ENCODE results near the gene SLCO3A1.

Gene SLCO3A1

GRCh38 chr15:92143765-92144164 is 290.3 kb downstream of the SLCO3A1 start:
- no peak for DNase-seq

- DNase-seq, result no peak
Measured at GRCh38 chr15:92146511-92147150, 293.1 kb downstream of the SLCO3A1 start.

- DNase-seq, result no peak
Measured at GRCh38 chr15:92149029-92149428, 295.5 kb downstream of the SLCO3A1 start.

GRCh38 chr15:92149465-92149864 is 296.0 kb downstream of the SLCO3A1 start:
- DNase-seq, result no peak

GRCh38 chr15:92151168-92151567 is 297.7 kb downstream of the SLCO3A1 start:
- no peak for DNase-seq

GRCh38 chr15:92151741-92152140 is 298.2 kb downstream of the SLCO3A1 start:
- no peak for DNase-seq

- no peak for DNase-seq
Measured at GRCh38 chr15:92152983-92153382, 299.5 kb downstream of the SLCO3A1 start.

- DNase-seq, result no peak
Measured at GRCh38 chr15:92153620-92154019, 300.1 kb downstream of the SLCO3A1 start.

GRCh38 chr15:92155934-92156333 is 302.4 kb downstream of the SLCO3A1 start:
- no peak for DNase-seq

- DNase-seq, result no peak
Measured at GRCh38 chr15:92157666-92158298, 304.3 kb downstream of the SLCO3A1 start.

GRCh38 chr15:92158426-92158825 is 304.9 kb downstream of the SLCO3A1 start:
- DNase-seq, result peak in 1 of 2 donors; percentile 10

GRCh38 chr15:92159481-92159880 is 306.0 kb downstream of the SLCO3A1 start:
- no peak for DNase-seq

GRCh38 chr15:92159906-92160841 is 306.7 kb downstream of the SLCO3A1 start:
- no peak for DNase-seq

- DNase-seq, result no peak
Measured at GRCh38 chr15:92161039-92161670, 307.6 kb downstream of the SLCO3A1 start.

GRCh38 chr15:92162657-92163056 is 309.1 kb downstream of the SLCO3A1 start:
- DNase-seq, result no peak

GRCh38 chr15:92163641-92164040 is 310.1 kb downstream of the SLCO3A1 start:
- DNase-seq, result no peak

- no peak for DNase-seq
Measured at GRCh38 chr15:92164327-92165000, 311.0 kb downstream of the SLCO3A1 start.

GRCh38 chr15:92165001-92165346 is 311.5 kb downstream of the SLCO3A1 start:
- no peak for DNase-seq

GRCh38 chr15:92166029-92166428 is 312.5 kb downstream of the SLCO3A1 start:
- no peak for DNase-seq

GRCh38 chr15:92166751-92167405 is 313.4 kb downstream of the SLCO3A1 start:
- no peak for DNase-seq

GRCh38 chr15:92167451-92167850 is 313.9 kb downstream of the SLCO3A1 start:
- no peak for DNase-seq

- DNase-seq, result no peak
Measured at GRCh38 chr15:92168066-92168683, 314.7 kb downstream of the SLCO3A1 start.

Measured in CD4-positive, alpha-beta T cell treated with Interleukin-4 for 1 hour (primary cell).